Neutrophil (primary cell): ENCODE results near the gene TNNI3K.

ENCODE experiments used
- H3K27ac ChIP-seq: fragments of 200-600 bp; sonication (generic); 2 replicates; pipeline ENCODE4 v1.5.1; 2016; ENCODE audit warnings: mild to moderate bottlenecking, moderate library complexity
- H3K27me3 ChIP-seq: fragments of 200-600 bp; sonication (generic); 2 replicates; pipeline ENCODE4 v1.6.0; 2016; ENCODE audit warnings: mild to moderate bottlenecking
- H3K36me3 ChIP-seq: fragments of 200-600 bp; sonication (generic); 2 replicates; pipeline ENCODE4 v1.5.1; 2017
- H3K4me1 ChIP-seq, 2 experiments: fragments of 200-600 bp in 1 of 2; sonication (generic) in 1 of 2; 1 replicate in 1 of 2; 2 replicates in 1 of 2; pipeline versions ENCODE4 v1.5.1 to v1.6.1; 2013 to 2016; ENCODE audit warnings: low read depth in 1 of 2, low read length in 1 of 2, mild to moderate bottlenecking in 1 of 2, moderate library complexity in 1 of 2; ENCODE audit not compliant: control insufficient read depth in 1 of 2, insufficient read depth in 1 of 2
- H3K4me3 ChIP-seq, 2 experiments: fragments of 200-600 bp in 1 of 2; sonication (generic) in 1 of 2; 1 replicate in 1 of 2; 2 replicates in 1 of 2; pipeline ENCODE4 v1.5.1; 2013 to 2016; ENCODE audit warnings: low read depth in 1 of 2, low read length in 1 of 2, mild to moderate bottlenecking in 1 of 2, moderate library complexity in 1 of 2
- H3K9me3 ChIP-seq: fragments of 200-600 bp; sonication (generic); 2 replicates; pipeline ENCODE4 v1.5.1; 2016
- CTCF ChIP-seq: fragments of 200-600 bp; sonication (generic); IDR thresholded peaks from 2 replicates; pipeline ENCODE4 v1.5.1; 2016; ENCODE audit warnings: antibody characterized with exemption

Gene TNNI3K

GRCh38 chr1:74436078-74436477 is 200.9 kb downstream of the TNNI3K start:
- Histone ChIP-seq H3K4me3 (no peak overlapping the region), H3K9me3 (no peaks in the 10 kb centered on the region), H3K4me1 (no peaks in the 10 kb centered on the region), H3K27ac (no peak overlapping the region), H3K36me3 (no peaks in the 10 kb centered on the region), H3K27me3 (no peaks in the 10 kb centered on the region)
- TF ChIP-seq CTCF, result no peak

- Histone ChIP-seq H3K36me3 (no peaks in the 10 kb centered on the region), H3K4me1 (no peaks in the 10 kb centered on the region), H3K9me3 (no peaks in the 10 kb centered on the region), H3K27me3 (no peaks in the 10 kb centered on the region), H3K27ac (no peak overlapping the region), H3K4me3 (no peak overlapping the region)
- no peak for TF ChIP-seq CTCF
Observed at GRCh38 chr1:74437035-74437434, 201.8 kb downstream of the TNNI3K start.

- Histone ChIP-seq H3K27me3 (no peaks in the 10 kb centered on the region), H3K4me1 (no peaks in the 10 kb centered on the region), H3K36me3 (no peaks in the 10 kb centered on the region), H3K27ac (no peak overlapping the region), H3K4me3 (no peak overlapping the region), H3K9me3 (no peaks in the 10 kb centered on the region)
- TF ChIP-seq CTCF, result no peak
Observed at GRCh38 chr1:74452035-74452434, 216.8 kb downstream of the TNNI3K start.

GRCh38 chr1:74453277-74453676 is 218.1 kb downstream of the TNNI3K start:
- no peaks in the 10 kb centered on the region for H3K27me3 ChIP-seq
- H3K4me3 ChIP-seq, result no peak overlapping the region
- H3K9me3 ChIP-seq, result no peaks in the 10 kb centered on the region
- no peak for TF ChIP-seq CTCF
- no peaks in the 10 kb centered on the region for H3K4me1 ChIP-seq
- H3K27ac ChIP-seq, result no peak overlapping the region
- no peaks in the 10 kb centered on the region for H3K36me3 ChIP-seq

- H3K4me3 ChIP-seq, result no peak overlapping the region
- TF ChIP-seq CTCF, result no peak
- no peaks in the 10 kb centered on the region for H3K9me3 ChIP-seq
- H3K27me3 ChIP-seq, result no peaks in the 10 kb centered on the region
- no peak overlapping the region for H3K27ac ChIP-seq
- no peaks in the 10 kb centered on the region for H3K4me1 ChIP-seq
- no peaks in the 10 kb centered on the region for H3K36me3 ChIP-seq
Observed at GRCh38 chr1:74455390-74455789, 220.2 kb downstream of the TNNI3K start.

GRCh38 chr1:74457253-74457652 is 222.1 kb downstream of the TNNI3K start:
- H3K9me3 ChIP-seq, result no peaks in the 10 kb centered on the region
- H3K4me3 ChIP-seq, result no peak overlapping the region
- H3K27me3 ChIP-seq, result no peaks in the 10 kb centered on the region
- TF ChIP-seq CTCF, result no peak
- no peak overlapping the region for H3K27ac ChIP-seq
- no peaks in the 10 kb centered on the region for H3K4me1 ChIP-seq
- no peaks in the 10 kb centered on the region for H3K36me3 ChIP-seq
